H9 (cell line): ENCODE results near the gene CTSA. TPM values are rescaled to one million over a fixed set of nuclear protein-coding genes. Genes with fewer than 3 reads are reported as not detected.

ENCODE experiments used
- DNase-seq: peaks from one replicate; pipeline ENCODE4 v3.0.0-alpha.2; 2017
- H2AFZ ChIP-seq: one replicate; pipeline ENCODE4 v1.6.1; 2013; ENCODE audit warnings: mild to moderate bottlenecking, low read length, control low read depth, moderate library complexity
- H2AK5ac ChIP-seq: 2 replicates; pipeline ENCODE4 v1.6.1; 2013; ENCODE audit warnings: low read length, control low read depth, mixed read lengths; ENCODE audit not compliant: insufficient read length
- H2BK120ac ChIP-seq: one replicate; pipeline ENCODE4 v1.6.1; 2013; ENCODE audit warnings: low read depth, mild to moderate bottlenecking, low read length, control low read depth, inconsistent platforms; ENCODE audit not compliant: poor library complexity, severe bottlenecking
- H2BK12ac ChIP-seq: 2 replicates; pipeline ENCODE4 v1.6.1; 2013; ENCODE audit warnings: low read length, control low read depth, mixed read lengths, low read depth; ENCODE audit not compliant: insufficient read length
- H2BK15ac ChIP-seq: 2 replicates; pipeline ENCODE4 v1.6.1; 2013; ENCODE audit warnings: low read depth, low read length, control low read depth
- H2BK20ac ChIP-seq: one replicate; pipeline ENCODE4 v1.6.1; 2013; ENCODE audit warnings: low read depth, mild to moderate bottlenecking, low read length, control low read depth, inconsistent platforms; ENCODE audit not compliant: poor library complexity, severe bottlenecking
- H2BK5ac ChIP-seq: 2 replicates; pipeline ENCODE4 v1.6.1; 2013; ENCODE audit warnings: low read length, control low read depth, mixed read lengths; ENCODE audit not compliant: insufficient read length
- H3K14ac ChIP-seq: 2 replicates; pipeline ENCODE4 v1.6.1; 2013; ENCODE audit warnings: low read length, control low read depth; ENCODE audit not compliant: insufficient read depth
- H3K18ac ChIP-seq: 2 replicates; pipeline ENCODE4 v1.6.1; 2013; ENCODE audit warnings: low read depth, mild to moderate bottlenecking, mixed read lengths, low read length, control low read depth; ENCODE audit not compliant: insufficient read length
- H3K23ac ChIP-seq: 2 replicates; pipeline ENCODE4 v1.6.1; 2013; ENCODE audit warnings: low read length, control low read depth, mixed read lengths, low read depth; ENCODE audit not compliant: insufficient read length
- H3K23me2 ChIP-seq: 2 replicates; pipeline ENCODE4 v1.6.1; 2013; ENCODE audit warnings: low read depth, mild to moderate bottlenecking, mixed read lengths, low read length, control low read depth; ENCODE audit not compliant: insufficient read length, poor library complexity, severe bottlenecking
- H3K27ac ChIP-seq: 2 replicates; pipeline ENCODE4 v1.5.1; 2013; ENCODE audit warnings: low read length, control low read depth, mixed read lengths, low read depth; ENCODE audit not compliant: insufficient read length
- H3K27me3 ChIP-seq: 2 replicates; pipeline ENCODE4 v1.6.1; 2013; ENCODE audit warnings: low read length, control low read depth, inconsistent platforms; ENCODE audit not compliant: insufficient read depth
- H3K4ac ChIP-seq: 2 replicates; pipeline ENCODE4 v1.6.1; 2013; ENCODE audit warnings: low read depth, mild to moderate bottlenecking, control low read depth, inconsistent platforms, low read length, moderate library complexity
- H3K4me1 ChIP-seq: 2 replicates; pipeline ENCODE4 v1.6.1; 2013; ENCODE audit warnings: low read length, control low read depth, inconsistent platforms; ENCODE audit not compliant: insufficient read depth
- H3K4me2 ChIP-seq: 2 replicates; pipeline ENCODE4 v1.6.1; 2013; ENCODE audit warnings: low read length, control low read depth, mixed read lengths; ENCODE audit not compliant: insufficient read length, insufficient read depth
- H3K56ac ChIP-seq: 2 replicates; pipeline ENCODE4 v1.6.1; 2013; ENCODE audit warnings: low read depth, mild to moderate bottlenecking, mixed read lengths, low read length, control low read depth; ENCODE audit not compliant: insufficient read length
- H3K79me1 ChIP-seq: 2 replicates; pipeline ENCODE4 v1.6.1; 2013; ENCODE audit warnings: low read depth, mild to moderate bottlenecking, moderate library complexity, low read length, control low read depth, inconsistent platforms; ENCODE audit not compliant: insufficient read depth, poor library complexity, severe bottlenecking
- H3K79me2 ChIP-seq: 2 replicates; pipeline ENCODE4 v1.6.1; 2013; ENCODE audit warnings: low read length, control low read depth, inconsistent platforms; ENCODE audit not compliant: insufficient read depth
- H3K9ac ChIP-seq: 2 replicates; pipeline ENCODE4 v1.6.1; 2013; ENCODE audit warnings: low read length, control low read depth, mixed read lengths; ENCODE audit not compliant: insufficient read length; ENCODE audit errors: extremely low read depth
- H3K9me3 ChIP-seq: one replicate; pipeline ENCODE4 v1.6.1; 2013; ENCODE audit warnings: low read depth, low read length, inconsistent platforms; ENCODE audit not compliant: control insufficient read depth
- H3T11ph ChIP-seq: one replicate; pipeline ENCODE4 v1.6.1; 2013; ENCODE audit warnings: mild to moderate bottlenecking, low read length, control low read depth, inconsistent platforms
- H4K20me1 ChIP-seq: one replicate; pipeline ENCODE4 v1.6.1; 2013; ENCODE audit not compliant: control insufficient read depth, insufficient read length, insufficient read depth
- H4K5ac ChIP-seq: 2 replicates; pipeline ENCODE4 v1.6.1; 2013; ENCODE audit warnings: low read depth, mild to moderate bottlenecking, mixed read lengths, low read length, control low read depth; ENCODE audit not compliant: insufficient read length
- H4K8ac ChIP-seq: replicated peaks from 2 replicates; pipeline ENCODE4 v1.6.1; 2013; ENCODE audit warnings: low read length, control low read depth, mixed read lengths, low read depth; ENCODE audit not compliant: insufficient read length
- H4K91ac ChIP-seq: 2 replicates; pipeline ENCODE4 v1.6.1; 2013; ENCODE audit warnings: low read depth, mild to moderate bottlenecking, moderate library complexity, mixed read lengths, low read length, control low read depth; ENCODE audit not compliant: insufficient read length
- H3K27ac Mint-ChIP-seq, 3 experiments: 2 replicates in 2 of 3; 3 replicates in 1 of 3; pipeline ENCODE4 v1.8.0; 2020 to 2021; ENCODE audit warnings: mixed read lengths in 3 of 3, mild to moderate bottlenecking in 1 of 3, moderate library complexity in 1 of 3
- H3K27me3 Mint-ChIP-seq: 2 replicates; pipeline ENCODE4 v1.8.0; 2021; ENCODE audit warnings: low read depth, mild to moderate bottlenecking, moderate library complexity, mixed read lengths
- H3K36me3 Mint-ChIP-seq, 3 experiments: 2 replicates in 2 of 3; 3 replicates in 1 of 3; pipeline ENCODE4 v1.8.0; 2020 to 2021; ENCODE audit warnings: low read depth in 3 of 3, mixed read lengths in 3 of 3; ENCODE audit not compliant: insufficient read depth in 1 of 3
- H3K4me1 Mint-ChIP-seq, 2 experiments: 2 replicates each; pipeline ENCODE4 v1.8.0; 2020; ENCODE audit warnings: mixed read lengths in 2 of 2
- H3K4me3 Mint-ChIP-seq, 2 experiments: 2 replicates in 1 of 2; 3 replicates in 1 of 2; pipeline ENCODE4 v1.8.0; 2020 to 2021; ENCODE audit warnings: mild to moderate bottlenecking in 2 of 2, mixed read lengths in 2 of 2, moderate library complexity in 1 of 2
- H3K9me3 Mint-ChIP-seq, 2 experiments: 2 replicates in 1 of 2; 3 replicates in 1 of 2; pipeline ENCODE4 v1.8.0; 2020; ENCODE audit warnings: mild to moderate bottlenecking in 2 of 2, mixed read lengths in 2 of 2, moderate library complexity in 1 of 2
- WGBS: extraction: QIAGEN DNeasy Blood & Tissue Kit; methylation state at CpG from one replicate; pipeline ENCODE4 v1.1.7; 2013; ENCODE audit warnings: missing lambda C conversion rate, low lambda C conversion rate, mixed read lengths; ENCODE audit not compliant: insufficient read length; ENCODE audit errors: extremely low coverage; 5-methylcytosine and 5-hydroxymethylcytosine counted together
- total RNA-seq: library from RNA; stranded (reverse); gene quantifications from 2 replicates; pipeline ENCODE4 v1.2.1, GENCODE V29; 2021
- TF ChIP-seq, protein P1 (sequence below): fragments of 200-600 bp; sonication (generic); conservative IDR thresholded peaks from 3 replicates; pipeline ENCODE4 v1.8.0; 2021; ENCODE audit warnings: antibody characterized with exemption, mild to moderate bottlenecking

Gene CTSA
- total RNA-seq, 1 experiment from 2014 or later: 64.4 TPM

DNA sequence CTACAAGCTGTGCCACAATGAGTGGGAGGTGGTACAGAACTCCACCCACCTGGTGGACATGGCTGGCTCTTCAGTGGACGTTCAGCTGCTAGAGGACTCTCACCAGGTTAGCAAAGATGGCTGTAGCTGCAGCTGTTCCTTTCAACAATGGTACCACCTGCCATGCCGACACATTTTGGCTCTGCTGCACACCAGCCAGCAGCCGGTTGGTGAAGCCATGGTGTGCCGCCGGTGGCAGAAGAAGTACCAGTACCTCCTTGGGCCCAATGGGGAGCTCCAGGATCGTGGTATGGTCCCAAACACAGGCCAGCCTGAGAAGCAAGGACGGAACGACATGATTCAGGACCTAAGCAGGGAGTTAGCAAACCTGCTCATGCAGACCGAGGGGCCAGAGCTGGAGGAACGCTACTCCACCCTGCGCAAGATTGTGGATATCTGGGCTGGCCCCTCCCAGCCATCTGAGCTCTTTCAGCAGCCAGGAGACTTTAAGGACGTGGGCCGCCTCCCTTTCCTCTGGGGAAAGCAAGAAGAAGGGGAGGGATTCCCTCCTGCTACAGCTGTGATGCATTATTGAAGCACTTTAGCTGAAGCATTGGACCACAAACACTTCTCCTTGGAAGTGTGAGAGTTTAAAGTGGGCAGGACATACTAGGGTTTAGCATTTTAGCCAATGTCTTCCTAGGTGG is 12.9 kb upstream of the CTSA start:
- Histone ChIP-seq H3K79me2 (peaks cover 5% of the 10 kb centered on the region; the same call in 1 of the 2 replicates), H3K27me3 (no peaks in the 10 kb centered on the region), H4K20me1 (no peaks in the 10 kb centered on the region), H3K23me2 (peaks cover 5% of the 10 kb centered on the region), H2BK120ac (no peak overlapping the region), H3K4me2 (no peak overlapping the region), H2AK5ac (no peak overlapping the region), H3K79me1 (no peaks in the 10 kb centered on the region), H2BK12ac (no peak overlapping the region), H4K91ac (no peak overlapping the region), H3K9me3 (no peaks in the 10 kb centered on the region), H3T11ph (no peak overlapping the region), H3K4ac (no peak overlapping the region), H4K8ac (no peak overlapping the region), H3K23ac (no peak overlapping the region), H3K56ac (no peak overlapping the region), H3K9ac (no peak overlapping the region), H3K27ac (no peak overlapping the region), H4K5ac (no peak overlapping the region), H3K18ac (no peak overlapping the region), H3K4me1 (no peaks in the 10 kb centered on the region), H3K14ac (no peak overlapping the region), H2BK20ac (no peak overlapping the region), H2BK15ac (no peak overlapping the region), H2AFZ (no peak overlapping the region), H2BK5ac (no peak overlapping the region)
- no peak overlapping the region; a peak in 1 of 7 replicates for H3K27ac Mint-ChIP-seq
- H3K4me3 Mint-ChIP-seq: no peak overlapping the region
- DNase-seq: no peak
- no CpG with 5 or more reads among the region's 13 CpGs for WGBS
- TF ChIP-seq, protein P1, sequence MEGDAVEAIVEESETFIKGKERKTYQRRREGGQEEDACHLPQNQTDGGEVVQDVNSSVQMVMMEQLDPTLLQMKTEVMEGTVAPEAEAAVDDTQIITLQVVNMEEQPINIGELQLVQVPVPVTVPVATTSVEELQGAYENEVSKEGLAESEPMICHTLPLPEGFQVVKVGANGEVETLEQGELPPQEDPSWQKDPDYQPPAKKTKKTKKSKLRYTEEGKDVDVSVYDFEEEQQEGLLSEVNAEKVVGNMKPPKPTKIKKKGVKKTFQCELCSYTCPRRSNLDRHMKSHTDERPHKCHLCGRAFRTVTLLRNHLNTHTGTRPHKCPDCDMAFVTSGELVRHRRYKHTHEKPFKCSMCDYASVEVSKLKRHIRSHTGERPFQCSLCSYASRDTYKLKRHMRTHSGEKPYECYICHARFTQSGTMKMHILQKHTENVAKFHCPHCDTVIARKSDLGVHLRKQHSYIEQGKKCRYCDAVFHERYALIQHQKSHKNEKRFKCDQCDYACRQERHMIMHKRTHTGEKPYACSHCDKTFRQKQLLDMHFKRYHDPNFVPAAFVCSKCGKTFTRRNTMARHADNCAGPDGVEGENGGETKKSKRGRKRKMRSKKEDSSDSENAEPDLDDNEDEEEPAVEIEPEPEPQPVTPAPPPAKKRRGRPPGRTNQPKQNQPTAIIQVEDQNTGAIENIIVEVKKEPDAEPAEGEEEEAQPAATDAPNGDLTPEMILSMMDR: no peak
- no peaks in the 10 kb centered on the region for H3K27me3 Mint-ChIP-seq
- no peaks in the 10 kb centered on the region for H3K9me3 Mint-ChIP-seq
- H3K36me3 Mint-ChIP-seq: peaks cover 9 to 23% (median 10%) of the 10 kb centered on the region in 3 experiments
- peaks cover 5 to 9% of the 10 kb centered on the region in 2 experiments for H3K4me1 Mint-ChIP-seq
